ENCODE data around the gene CARMIL3. TPM values are rescaled to one million over a fixed set of nuclear protein-coding genes. Genes with fewer than 3 reads are reported as not detected.

The CARMIL3 gene
- total and polyA plus RNA-seq, 2 of the 8 experiments (the other 6 are each of a cell fraction or from before 2014, with no cell fraction given): 6.0 to 9.0 TPM

- TF ChIP-seq HDAC6 (IDR thresholded peaks at IDR 0.05; ENCODE audit: low read depth, low read length): no peak
Measured at GRCh38 chr14:24116128-24116814, 64.5 kb downstream of the CARMIL3 start (continued).

Measured in H1 (cell line).